GM12875 (cell line): ENCODE data around the gene CLIP4.

Experiments
- H3K4me3 ChIP-seq: one replicate; pipeline ENCODE4 v1.5.1; 2011; ENCODE audit warnings: low read depth, low read length, control low read depth
- TF ChIP-seq, protein P1 (sequence below): IDR thresholded peaks from 2 replicates; pipeline ENCODE4 v1.5.1; 2011; ENCODE audit warnings: low read depth, mild to moderate bottlenecking, control low read depth, inconsistent platforms, low read length, moderate library complexity, borderline replicate concordance; ENCODE audit not compliant: insufficient read depth

The CLIP4 gene

GRCh38 chr2:29225814-29226213, 110.6 kb downstream of the CLIP4 start:
- TF ChIP-seq, protein P1, sequence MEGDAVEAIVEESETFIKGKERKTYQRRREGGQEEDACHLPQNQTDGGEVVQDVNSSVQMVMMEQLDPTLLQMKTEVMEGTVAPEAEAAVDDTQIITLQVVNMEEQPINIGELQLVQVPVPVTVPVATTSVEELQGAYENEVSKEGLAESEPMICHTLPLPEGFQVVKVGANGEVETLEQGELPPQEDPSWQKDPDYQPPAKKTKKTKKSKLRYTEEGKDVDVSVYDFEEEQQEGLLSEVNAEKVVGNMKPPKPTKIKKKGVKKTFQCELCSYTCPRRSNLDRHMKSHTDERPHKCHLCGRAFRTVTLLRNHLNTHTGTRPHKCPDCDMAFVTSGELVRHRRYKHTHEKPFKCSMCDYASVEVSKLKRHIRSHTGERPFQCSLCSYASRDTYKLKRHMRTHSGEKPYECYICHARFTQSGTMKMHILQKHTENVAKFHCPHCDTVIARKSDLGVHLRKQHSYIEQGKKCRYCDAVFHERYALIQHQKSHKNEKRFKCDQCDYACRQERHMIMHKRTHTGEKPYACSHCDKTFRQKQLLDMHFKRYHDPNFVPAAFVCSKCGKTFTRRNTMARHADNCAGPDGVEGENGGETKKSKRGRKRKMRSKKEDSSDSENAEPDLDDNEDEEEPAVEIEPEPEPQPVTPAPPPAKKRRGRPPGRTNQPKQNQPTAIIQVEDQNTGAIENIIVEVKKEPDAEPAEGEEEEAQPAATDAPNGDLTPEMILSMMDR, result no peak

GRCh38 chr2:29226375-29226774, 111.2 kb downstream of the CLIP4 start:
- TF ChIP-seq, protein P1, result no peak
- H3K4me3 ChIP-seq, result no peak overlapping the region

More at GRCh38 chr2:29225814-29226213, 110.6 kb downstream of the CLIP4 start:
- H3K4me3 ChIP-seq, result no peak overlapping the region

GRCh38 chr2:29226808-29227207, 111.6 kb downstream of the CLIP4 start:
- no peak overlapping the region for H3K4me3 ChIP-seq
- TF ChIP-seq, protein P1, result no peak

GRCh38 chr2:29227935-29228675, 112.9 kb downstream of the CLIP4 start:
- H3K4me3 ChIP-seq, result no peak overlapping the region
- TF ChIP-seq, protein P1, result no peak

GRCh38 chr2:29228947-29229346, 113.7 kb downstream of the CLIP4 start:
- TF ChIP-seq, protein P1, result no peak
- H3K4me3 ChIP-seq, result no peak overlapping the region

DNA sequence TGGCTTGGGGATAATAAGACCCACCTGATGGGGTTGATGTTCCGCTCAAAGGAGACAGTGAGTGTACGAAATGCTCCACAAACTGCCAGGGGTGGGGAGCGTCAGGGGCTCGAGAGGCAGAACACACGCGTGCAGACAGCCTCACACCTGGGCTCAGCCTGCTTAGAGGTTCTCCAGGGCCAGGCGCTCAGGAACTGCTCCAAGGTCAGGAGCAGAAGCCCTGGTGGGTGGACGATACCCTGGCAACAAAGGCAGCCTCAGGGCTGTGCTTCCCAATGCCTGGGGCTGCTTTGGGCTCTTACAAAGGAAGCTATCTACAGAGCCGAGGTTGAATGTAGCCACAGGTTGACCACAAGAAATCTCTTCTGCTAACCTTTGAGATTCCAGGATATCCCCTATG, 114.4 kb downstream of the CLIP4 start:
- TF ChIP-seq, protein P1, result no peak
- H3K4me3 ChIP-seq, result no peak overlapping the region

DNA sequence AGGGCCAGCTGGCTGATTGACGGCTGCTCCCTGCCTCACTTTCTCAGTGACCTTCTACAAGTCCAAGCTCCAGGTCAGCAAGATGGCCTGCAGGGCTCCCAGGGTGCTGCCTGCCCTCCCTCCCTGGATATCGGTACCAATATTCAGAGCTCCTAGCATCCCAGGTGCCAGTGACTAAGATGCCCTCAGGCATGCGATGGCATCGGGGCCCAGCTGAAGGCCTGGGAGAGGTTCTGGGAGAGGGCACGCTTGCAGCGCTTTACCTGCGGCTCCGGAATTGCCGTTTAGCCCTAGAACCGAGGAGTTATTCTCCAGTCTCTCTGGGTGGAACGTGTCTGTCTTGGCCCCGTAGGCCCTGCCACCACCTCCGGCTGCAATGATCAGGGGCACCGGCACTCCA, 116.8 kb downstream of the CLIP4 start:
- TF ChIP-seq, protein P1, result no peak
- H3K4me3 ChIP-seq, result no peak overlapping the region
